Vagina (tissue), 2 donors: ENCODE data around the gene F8.

Experiments used
- CTCF ChIP-seq, 3 experiments: fragments of 450-650 bp in 2 of 3; fragments of 200-600 bp in 1 of 3; sonication (generic) in 1 of 3; IDR thresholded peaks; one replicate each; pipeline ENCODE4 v1.5.1; 2017 to 2019; ENCODE audit warnings: antibody characterized with exemption in 3 of 3, mild to moderate bottlenecking in 2 of 3, moderate library complexity in 2 of 3
- POLR2A ChIP-seq, 2 donors: fragments of 450-650 bp; IDR thresholded peaks; one replicate each; pipeline ENCODE4 v1.6.1; 2017; ENCODE audit warnings: antibody characterized with exemption in 2 of 2, mild to moderate bottlenecking in 2 of 2, moderate library complexity in 2 of 2
- POLR2AphosphoS5 ChIP-seq, 2 donors: sonication (generic); formaldehyde crosslinking; IDR thresholded peaks; one replicate each; pipeline ENCODE4 v1.9.0; 2017; ENCODE audit warnings: antibody characterized with exemption in 2 of 2, mild to moderate bottlenecking in 2 of 2, low read depth in 1 of 2; ENCODE audit not compliant: insufficient read depth in 1 of 2

- no peak for TF ChIP-seq CTCF (IDR thresholded peaks at IDR 0.05)
- no peak for TF ChIP-seq POLR2A (IDR thresholded peaks at IDR 0.05)
- no peak for TF ChIP-seq POLR2AphosphoS5 (IDR thresholded peaks at IDR 0.05; ENCODE audit: insufficient read depth in 1 of 2, low read depth in 1 of 2)
Observed at GRCh38 chrX:155022585-155022984, at the start of gene F8.
